Left hindlimb (tissue), 1 donor: Measurements from ENCODE around the gene MLLT10.
"Not testable (repeated sequence)": the region's sequence is repeated elsewhere in the genome, so short reads cannot be mapped to it uniquely, and the experiment has no call there.

Experiments
- DNase-seq: peaks from one replicate; pipeline ENCODE4 v3.0.0-alpha.2; 2018

MLLT10 gene

GRCh38 chr10:21707498-21707897 lies 173.5 kb downstream of the MLLT10 start:
- DNase-seq = no peak

GRCh38 chr10:21712975-21713374 lies 178.9 kb downstream of the MLLT10 start:
- DNase-seq = no peak

GRCh38 chr10:21715531-21716195 lies 181.6 kb downstream of the MLLT10 start:
- DNase-seq = no peak

- not testable (repeated sequence) for DNase-seq
Measured at GRCh38 chr10:21717437-21718054, 183.5 kb downstream of the MLLT10 start.

- DNase-seq = no peak
Measured at GRCh38 chr10:21719502-21719901, 185.5 kb downstream of the MLLT10 start.

GRCh38 chr10:21720090-21720489 lies 186.1 kb downstream of the MLLT10 start:
- no peak for DNase-seq

- no peak for DNase-seq
Measured at GRCh38 chr10:21721000-21721665, 187.1 kb downstream of the MLLT10 start.

- no peak for DNase-seq
Measured at GRCh38 chr10:21722209-21722608, 188.2 kb downstream of the MLLT10 start.

- no peak for DNase-seq
Measured at GRCh38 chr10:21724020-21724589, 190.1 kb downstream of the MLLT10 start.

GRCh38 chr10:21724687-21725367 lies 190.8 kb downstream of the MLLT10 start:
- DNase-seq = peak; percentile 92

- no peak for DNase-seq
Measured at GRCh38 chr10:21726601-21727225, 192.7 kb downstream of the MLLT10 start.

- no peak for DNase-seq
Measured at GRCh38 chr10:21727452-21728168, 193.6 kb downstream of the MLLT10 start.

- no peak for DNase-seq
Measured at GRCh38 chr10:21728618-21729017, 194.6 kb downstream of the MLLT10 start.

- DNase-seq = peak; percentile 79
Measured at GRCh38 chr10:21732067-21732772, 198.2 kb downstream of the MLLT10 start.

GRCh38 chr10:21733710-21734109 lies 199.7 kb downstream of the MLLT10 start:
- DNase-seq = no peak

- no peak for DNase-seq
Measured at GRCh38 chr10:21737106-21737505, 203.1 kb downstream of the MLLT10 start.

- no peak for DNase-seq
Measured at GRCh38 chr10:21740989-21741388, 207.0 kb downstream of the MLLT10 start.

GRCh38 chr10:21742740-21743412 lies 208.8 kb downstream of the MLLT10 start:
- no peak for DNase-seq

GRCh38 chr10:21744223-21744622 lies 210.2 kb downstream of the MLLT10 start:
- no peak for DNase-seq

- DNase-seq = no peak
Measured at GRCh38 chr10:21746118-21746517, 212.1 kb downstream of the MLLT10 start.

- no peak for DNase-seq
Measured at GRCh38 chr10:21747809-21748208, 213.8 kb downstream of the MLLT10 start.
